ENCODE results near the gene C1GALT1C1L.
"Not testable (repeated sequence)": the region's sequence is repeated elsewhere in the genome, so short reads cannot be mapped to it uniquely, and the experiment has no call there.

C1GALT1C1L gene

DNA sequence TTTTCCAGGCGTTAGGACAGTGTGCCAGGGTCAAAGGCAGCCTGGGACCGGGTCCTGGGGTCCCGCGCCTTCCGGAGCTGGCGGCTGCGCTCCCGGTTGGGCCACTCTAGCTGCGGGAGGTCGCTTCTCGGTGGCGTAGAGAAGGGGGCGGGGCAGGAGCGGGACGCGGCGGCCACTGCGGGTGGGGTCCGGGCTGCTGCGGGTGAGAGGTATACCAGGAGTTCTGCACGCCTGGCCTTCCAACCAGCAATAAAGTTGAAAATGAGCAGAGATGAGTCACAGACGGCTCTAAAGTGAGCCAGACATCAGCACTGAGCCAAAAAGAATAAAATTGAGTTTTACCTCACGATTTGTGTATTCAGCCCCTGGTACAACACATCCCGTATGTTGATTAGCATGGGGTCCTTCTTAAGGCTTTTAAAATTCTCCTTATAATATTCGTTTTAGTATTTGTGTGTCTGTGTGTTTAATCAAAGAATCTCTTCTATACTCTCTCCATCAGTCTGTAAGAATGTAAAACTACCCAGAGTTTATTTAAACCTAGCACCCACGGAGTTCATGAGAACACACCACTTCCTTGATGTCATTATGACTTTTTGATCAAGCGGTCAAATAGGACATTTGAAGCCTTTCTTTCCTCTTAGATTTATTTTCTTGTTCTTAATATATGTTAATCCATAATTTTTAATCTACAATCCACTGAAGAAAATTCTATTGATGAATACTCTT, at the start of gene C1GALT1C1L:
TSS of gene C1GALT1C1L (minus strand) at position 108 of the 729 bp plus-strand sequence. CDS start at position 1, 107 bp downstream.
- no peak for DNase-seq

DNA sequence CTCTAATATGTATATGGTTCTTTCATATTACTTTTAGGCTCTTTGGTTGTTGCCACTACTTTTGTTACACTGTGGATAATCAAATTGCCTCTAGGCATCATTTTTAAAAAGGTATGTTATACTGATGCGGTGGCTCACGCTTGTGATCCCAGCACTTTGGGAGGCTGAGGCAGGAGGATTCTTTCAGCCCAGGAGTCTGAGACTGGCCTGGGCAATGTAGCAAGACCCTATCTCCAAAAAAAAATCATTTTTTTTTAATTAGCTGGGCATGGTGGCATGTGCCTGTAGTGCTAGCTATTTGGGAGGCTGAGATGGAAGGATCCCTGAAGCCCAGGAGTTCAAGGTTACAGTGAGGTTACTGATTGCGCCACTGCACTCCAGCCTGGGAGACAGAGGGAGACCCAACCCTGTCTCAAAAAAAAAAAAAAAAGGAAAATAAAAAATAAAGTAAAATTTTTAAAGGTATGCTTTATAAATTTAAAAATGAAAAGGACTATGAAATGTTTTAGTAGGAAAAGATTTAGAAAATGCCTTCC, 49.5 kb upstream of the C1GALT1C1L start:
- no peak for DNase-seq

DNA sequence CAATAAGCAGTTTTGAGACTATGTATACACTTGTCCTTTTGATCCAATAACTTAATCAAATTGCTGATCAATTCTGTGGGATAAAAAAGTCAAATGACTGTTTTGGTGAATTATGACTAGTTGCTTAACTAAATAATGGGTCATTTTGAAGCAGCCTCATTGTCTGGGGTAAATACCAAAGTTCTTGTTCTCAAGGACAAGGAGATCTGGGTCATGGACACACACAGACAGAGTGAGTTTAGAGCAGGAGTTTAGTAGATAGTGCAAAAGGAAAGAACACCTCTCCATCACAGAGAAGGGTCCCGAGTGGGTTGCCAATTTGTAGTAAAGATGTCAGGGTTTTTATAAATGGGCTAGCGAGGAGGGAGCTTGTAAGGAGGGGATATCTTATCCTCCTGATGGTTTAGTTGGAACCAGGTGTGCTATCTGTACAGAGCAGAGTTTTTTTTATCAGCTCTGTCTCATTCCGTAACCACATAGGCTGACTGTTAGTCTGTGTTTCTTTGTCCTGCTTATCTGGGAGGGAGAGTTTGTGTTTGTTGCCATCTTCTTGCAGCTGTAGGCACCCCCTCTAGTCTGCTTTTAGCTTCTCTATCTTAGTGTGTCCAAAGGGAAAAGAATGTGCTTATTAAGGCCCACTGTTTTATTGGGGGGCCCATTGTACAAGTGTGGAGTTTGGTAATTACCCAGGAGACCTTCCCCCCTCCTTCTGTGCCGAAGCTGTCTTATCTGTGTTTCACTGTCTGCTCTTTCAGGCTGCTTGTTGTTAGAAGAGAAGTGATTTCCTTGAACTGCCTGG, 48.7 kb upstream of the C1GALT1C1L start:
- DNase-seq, result no peak

DNA sequence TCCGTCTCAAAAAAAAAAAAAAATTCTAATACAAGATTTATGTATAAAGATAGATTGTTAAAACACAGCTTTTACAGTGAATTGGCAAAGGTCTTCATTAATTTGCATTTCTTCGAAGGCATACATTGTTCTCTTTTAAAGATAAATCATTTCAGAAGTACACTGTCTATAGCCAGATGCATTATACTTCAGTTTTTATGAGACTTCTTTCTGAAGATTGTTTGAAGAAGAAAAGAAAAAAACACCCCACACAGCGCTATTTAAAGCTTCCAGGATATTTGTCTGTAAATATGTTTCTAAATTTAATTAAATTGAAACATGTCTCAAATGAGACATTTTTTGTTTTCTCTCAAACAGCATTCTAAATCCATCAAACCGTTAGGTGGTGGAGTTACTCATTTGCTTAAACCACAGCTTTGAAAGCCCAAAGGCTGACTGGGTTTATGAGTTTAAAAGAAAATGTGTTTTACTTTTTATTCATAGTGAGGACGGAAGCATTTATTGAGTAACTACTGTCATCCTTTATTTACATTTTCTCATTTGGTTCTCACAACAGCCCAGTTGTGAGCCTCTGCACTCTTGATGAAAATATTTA, 42.4 kb upstream of the C1GALT1C1L start:
- DNase-seq, result no peak

DNA sequence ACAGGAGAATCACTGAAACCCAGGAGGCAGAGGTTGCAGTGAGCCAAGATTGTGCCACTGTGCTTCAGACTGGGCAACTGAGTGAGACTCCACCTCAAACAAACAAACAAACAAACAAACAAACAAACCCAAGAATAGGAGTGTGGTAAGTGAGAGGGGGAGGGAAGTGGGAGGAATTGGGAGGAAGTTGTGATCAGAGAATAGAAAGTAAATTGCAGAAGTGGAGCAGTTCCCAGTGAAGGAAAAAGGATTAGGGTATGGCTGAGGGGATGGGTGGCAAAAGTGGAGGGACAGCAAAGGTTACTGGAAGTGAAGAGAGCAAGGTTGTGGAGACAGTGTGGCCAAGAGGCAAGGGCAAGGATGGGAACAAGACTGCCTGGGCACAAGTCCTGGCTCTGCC, 41.1 kb upstream of the C1GALT1C1L start:
- no peak for DNase-seq

DNA sequence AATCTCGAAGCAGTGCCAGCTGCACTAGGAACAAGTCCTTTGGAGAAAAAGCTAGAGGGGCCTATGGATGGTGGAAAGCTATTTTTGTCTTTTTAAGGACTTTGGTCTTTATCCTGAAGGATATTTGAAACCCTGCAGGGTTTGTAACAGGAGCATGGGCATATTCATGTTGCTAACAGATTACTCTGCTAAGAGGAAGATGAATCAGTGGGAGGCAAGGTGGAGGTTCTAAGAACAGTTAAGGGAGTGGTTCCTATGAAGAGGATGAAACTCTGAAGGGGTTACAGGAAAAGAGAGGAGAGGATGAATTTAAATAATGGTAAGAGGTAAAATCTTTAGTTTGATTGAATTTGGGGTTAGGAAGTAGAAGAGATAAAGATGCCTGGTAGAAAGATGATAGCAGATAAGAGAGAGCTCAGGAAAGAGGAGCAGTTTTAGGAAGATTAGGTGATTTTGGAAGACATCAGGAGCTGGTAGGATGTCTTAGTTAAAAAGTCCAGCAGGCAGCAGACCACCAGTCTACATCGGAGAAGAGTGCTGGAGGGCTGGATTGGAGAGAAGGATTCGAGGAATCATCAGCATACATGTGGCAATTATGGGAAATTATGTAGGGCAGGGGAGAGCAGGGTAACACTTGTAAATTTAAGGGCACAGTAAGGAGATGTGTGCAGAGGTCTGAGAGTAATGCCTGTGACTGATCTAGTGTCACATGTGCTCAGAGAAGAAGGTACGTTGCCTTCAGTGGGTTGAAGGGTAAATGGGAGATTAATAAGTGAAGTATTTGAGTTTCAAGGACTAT, 39.3 kb upstream of the C1GALT1C1L start:
- DNase-seq, result no peak

DNA sequence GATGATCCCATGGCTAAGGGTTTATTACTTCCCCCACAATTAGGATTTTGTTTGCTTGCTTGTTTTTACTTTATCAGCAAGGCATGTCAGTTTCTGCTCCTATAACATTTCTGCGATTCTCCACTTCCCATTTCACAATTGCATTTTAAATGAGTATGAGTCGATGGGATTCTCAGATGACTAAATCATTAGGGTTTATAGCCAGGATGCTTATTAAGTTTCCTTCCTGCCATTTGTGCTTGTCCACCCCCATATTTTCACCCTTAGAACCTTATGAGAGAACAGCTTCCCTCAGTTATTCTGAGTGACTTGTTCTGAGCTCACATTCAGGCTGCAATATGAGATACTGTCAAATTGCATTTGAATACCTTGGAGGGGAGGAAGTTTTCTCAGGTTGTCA, 37.9 kb upstream of the C1GALT1C1L start:
- DNase-seq, result no peak

DNA sequence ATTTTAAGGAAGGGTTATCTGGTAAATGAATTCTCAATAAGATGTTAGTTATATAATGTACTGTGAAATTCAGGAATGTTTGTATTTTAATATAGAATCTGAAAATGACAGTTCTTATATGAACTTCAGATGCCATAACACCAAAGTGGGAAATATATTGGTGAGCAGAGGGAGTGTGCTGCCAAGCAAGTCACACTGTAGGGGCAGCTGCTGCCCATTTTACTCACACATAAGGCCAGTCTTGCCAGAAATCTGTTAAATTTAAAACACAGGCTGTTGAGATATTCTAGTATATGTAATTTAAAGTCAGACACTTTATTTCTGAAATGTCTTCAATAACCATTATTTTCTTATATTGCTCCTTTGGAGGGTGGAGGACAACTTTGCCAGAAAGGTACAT, 34.6 kb upstream of the C1GALT1C1L start:
- DNase-seq, result no peak

DNA sequence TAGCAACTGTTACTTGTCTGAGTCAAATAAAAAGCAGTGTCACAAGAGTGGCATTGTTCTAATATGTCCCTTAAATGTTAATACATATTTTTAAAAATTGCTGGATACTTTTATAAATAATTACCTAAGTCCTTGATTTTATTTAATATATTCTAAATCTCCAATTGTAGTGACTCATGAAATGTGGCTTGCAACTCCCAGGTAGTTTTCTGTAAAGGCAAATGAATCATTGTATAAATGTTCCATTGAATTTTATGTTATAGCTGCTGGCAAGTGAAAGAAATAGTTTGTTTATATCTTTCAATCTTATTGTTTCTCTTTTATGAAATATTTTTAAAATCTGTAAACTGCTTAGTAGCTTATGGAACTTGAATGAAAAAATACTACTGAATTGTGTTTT, 32.7 kb upstream of the C1GALT1C1L start:
- no peak for DNase-seq

DNA sequence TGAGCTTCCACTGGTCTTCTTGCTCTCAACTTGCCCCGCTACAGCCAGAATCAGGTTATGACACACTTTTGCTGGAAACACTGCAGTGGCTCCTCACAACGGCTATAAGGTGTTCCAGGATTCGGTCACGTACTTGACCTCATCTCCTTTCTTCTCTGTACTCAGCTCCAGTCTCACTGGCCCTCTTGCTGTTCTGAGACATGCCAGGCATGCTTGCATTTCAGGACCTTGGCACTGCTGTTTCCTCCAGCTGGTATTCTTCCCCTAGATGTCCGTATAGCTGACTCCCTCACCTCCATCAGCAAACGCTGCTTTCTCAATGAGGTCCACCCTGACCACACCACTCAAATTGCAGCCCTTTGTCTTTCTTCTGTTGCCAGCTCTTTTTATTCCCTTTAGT, 31.9 kb upstream of the C1GALT1C1L start:
- no peak for DNase-seq

DNA sequence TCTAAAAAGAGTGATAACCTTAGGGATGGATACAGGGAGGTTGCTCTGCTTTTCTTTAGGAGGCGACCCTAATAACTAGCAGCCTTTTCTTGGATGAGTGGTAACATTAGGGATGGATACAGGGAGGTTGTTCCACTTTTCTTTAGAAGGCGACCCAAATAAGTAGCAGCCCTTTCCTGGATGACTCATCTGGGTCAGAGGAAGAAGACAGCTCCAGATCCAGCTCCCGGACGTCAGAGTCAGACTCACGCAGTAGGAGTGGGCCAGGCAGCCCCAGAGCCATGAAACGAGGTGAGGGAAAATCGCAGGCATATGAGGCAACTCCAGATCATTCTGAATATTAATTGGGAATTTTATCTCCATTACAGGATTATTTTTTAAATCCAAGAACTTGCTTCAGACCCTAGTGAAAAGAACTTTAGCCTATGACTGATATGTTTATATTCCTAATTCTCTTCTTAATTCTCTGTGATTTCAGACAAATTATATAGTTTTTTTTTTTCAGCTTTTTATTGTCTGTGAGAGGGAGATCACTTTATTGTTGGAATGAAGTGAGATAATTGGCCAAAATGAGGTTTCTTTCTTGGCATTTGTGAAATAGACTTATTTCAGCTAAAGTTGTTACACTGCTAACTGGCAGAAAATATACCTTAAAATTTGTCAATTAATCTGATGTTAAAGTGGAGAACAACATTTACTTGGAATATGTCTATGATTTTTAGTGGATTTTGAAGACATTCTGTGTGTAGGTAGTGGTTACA, 31.2 kb upstream of the C1GALT1C1L start:
- no peak for DNase-seq

DNA sequence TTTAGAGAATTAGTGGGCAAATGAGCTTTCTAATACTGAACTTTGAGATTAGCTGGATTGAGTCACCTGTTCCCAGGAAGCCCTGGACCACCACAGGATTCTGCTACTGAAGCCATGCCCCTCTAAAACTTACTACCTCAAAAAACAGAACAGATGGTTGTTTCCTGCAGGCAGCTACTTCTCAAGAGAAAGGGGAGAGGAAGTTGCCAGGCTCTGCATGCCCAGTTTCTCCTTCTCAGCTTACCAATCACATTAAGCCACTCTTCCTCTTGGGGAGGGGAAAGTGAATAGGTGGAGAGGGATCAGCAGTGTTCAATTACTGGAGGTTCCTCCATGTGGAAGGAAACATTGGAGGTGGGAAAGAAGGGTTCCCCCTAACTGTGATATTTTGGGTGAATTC, 24.9 kb upstream of the C1GALT1C1L start:
- DNase-seq, result no peak

DNA sequence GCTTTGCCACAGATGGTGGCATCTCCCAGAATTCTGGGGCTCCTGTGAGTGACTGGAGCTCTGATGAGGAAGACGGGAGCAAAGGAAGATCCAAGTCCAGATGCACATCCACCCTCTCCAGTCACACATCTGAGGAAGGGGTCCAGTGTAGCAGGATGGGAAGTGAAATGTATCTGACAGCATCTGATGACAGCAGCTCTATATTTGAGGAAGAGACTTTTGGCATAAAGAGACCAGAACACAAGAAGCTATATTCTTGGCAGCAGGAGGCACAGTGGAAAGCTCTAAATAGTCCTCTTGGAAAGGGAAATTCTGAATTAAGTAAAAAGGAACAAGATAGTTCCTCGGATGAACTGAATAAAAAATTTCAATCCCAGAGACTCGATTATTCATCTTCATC, 23.5 kb upstream of the C1GALT1C1L start:
- no peak for DNase-seq

DNA sequence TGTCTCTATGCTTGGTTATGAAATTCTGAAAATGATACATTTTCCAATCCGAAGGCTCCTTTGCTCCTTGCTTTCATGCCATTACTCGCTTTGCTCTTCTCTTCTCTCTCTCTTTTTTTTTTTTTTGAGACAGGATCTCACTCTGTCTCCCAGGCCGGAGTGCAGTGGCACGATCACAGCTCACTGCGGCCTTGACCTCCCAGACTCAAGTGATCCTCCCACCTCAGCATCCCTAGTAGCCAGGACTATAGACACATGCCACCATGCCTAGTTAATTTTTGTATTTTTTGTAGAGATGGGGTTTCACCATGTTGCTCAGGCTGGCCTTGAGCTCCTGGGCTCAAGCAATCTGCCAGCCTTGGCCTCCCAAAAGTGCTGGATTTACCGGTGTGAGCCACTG, 21.9 kb upstream of the C1GALT1C1L start:
- not testable (repeated sequence) for DNase-seq

DNA sequence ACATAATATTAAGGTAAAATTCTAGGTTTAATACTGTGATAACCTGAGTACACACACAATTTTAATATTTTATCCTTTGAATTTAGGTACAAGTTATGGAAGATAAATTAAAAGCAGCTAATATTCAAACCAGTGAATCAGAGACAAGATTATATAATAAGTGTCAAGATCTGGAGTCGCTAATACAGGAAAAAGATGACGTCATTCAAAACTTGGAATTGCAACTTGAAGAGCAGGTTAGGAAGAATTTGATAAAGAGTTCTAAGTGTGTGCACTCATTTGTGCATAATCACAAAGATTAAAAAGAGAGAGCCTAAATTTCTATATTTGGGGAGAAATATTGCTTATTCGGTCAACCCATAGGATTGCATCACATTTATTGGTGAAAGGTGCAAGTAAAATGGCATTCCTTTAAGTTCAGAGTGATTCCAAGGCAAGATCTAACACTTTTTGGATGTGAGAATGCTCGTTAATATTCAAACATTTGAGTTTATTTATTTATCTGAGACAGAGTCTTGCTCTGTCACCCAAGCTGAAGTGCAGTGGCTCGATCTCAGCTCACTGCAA, 16.3 kb upstream of the C1GALT1C1L start:
- no peak for DNase-seq

DNA sequence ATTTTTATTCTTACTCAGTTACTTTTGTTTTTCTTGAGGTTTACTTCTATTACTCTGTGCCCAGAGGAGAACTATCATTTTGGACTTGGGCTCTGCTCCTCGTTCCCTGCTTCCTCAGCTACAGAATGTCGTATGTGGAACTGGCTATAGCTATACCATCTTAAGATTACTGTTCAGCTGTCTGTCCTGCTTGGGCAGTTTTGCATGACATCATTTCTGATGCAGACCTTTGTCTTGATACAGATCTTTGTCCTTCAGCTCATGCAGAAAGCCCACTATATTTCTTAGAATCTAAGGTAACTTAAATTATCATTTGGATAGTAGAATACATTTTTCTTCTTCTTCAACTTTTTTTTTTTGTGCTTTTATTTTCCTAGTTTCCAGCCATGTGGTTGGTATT, 13.8 kb upstream of the C1GALT1C1L start:
- no peak for DNase-seq

DNA sequence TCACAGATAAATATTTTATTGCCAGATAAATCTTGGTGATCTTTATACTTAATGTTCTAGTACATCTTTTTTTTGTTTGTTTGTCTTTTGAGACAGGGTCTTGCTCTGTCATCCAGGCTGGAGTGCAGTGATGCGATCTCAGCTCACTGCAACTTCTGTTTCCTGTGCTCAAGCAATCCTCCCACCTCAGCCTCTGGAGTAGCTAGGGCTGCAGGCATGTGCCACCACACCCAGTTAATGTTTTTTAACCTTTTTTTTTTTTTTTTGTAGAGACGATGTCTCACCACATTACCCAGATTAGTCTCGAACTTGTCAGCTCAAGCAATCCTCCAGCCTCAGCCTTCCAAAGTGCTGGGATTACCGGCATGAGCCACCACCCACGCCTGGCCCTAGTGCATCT, 9.1 kb upstream of the C1GALT1C1L start:
- no peak for DNase-seq

DNA sequence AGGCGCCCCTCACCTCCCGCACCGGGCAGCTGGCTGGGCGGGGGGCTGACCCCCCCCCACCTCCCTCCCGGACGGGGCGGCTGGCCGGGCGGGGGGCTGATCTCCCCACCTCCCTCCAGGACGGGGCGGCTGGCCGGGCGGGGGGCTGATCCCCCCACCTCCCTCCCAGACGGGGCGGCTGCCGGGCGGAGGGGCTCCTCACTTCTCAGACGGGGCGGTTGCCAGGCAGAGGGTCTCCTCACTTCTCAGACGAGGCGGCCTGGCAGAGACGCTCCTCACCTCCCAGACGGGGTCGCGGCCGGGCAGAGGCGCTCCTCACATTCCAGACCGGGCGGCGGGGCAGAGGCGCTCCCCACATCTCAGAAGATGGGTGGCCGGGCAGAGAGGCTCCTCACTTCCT, 1.6 kb upstream of the C1GALT1C1L start:
- not testable (repeated sequence) for DNase-seq

DNA sequence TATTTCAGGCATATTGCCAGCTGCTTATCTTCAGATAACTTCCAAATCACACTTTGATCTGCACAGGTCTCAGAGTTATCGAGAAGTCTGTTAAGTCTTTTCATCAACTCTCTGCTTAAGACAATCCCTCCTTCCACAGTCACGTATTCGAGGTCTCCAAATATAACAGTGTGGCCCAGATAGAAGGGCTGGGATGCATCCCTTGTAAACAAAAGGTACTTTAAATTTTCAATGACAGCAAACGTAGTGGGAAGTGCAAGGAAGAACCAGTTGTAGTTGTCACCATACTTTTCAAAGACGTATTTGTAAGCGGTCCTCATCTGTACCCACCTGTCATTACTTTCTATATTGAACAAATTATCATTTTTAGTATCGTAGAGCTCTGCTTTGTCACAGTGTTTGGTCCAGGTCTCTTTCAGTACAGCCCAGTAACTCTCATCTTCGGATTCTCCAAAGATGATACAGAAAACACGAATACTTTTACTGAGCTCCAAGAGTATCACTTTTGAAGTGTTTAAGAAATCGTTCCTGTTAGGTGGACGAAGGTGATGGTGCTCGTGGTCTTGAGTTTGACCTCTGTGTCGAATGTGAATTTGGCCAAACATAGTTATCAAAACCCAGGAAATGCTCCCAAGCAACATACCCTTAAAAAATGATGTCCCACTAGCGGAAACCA, 445 bp downstream of the C1GALT1C1L start:
- no peak for DNase-seq

DNA sequence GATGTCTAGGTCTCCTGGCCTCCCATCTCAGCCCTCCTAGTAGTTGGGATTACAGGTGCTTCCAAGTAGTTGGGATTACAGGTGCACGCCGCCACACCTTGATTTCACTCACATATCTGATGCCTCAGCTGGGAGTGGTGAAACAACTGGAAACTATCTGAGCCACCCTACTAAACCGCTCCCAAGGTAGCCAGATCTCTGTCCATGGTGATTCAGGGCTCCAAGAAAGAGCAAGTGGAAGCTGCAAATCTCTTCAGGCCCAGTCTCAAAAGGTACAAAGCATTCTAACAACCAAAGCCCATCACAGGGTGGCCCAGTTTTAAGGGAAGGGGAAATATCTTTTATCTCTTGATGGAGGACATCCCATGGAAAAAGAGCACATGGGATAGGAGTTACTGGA, 19.0 kb downstream of the C1GALT1C1L start:
- no peak for DNase-seq

DNA sequence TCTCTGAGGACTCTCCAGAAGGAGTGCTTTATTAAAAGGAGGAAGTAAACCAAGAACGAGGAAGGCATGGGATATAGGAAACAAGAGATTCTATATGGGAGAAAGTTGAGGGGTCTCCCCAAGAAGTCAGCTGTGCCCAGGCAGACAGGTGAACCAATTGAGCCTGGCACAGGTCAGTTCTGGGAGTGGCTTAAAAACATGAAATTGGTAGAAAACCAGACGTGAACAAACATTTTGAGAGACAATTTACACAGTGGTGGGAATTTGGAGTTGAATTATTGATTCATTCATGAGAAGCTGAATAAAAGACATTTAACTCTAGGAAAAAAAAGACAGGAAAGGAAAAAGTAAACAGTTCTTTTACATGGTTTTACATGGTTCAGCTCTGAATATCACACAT, 22.7 kb downstream of the C1GALT1C1L start:
- no peak for DNase-seq

Measured in NCI-H1436 treated with DMSO at 0.1 percent for 48 hours (cell line).